Hematopoietic multipotent progenitor cell treated with erythropoietin and hydrocortisone succinate and interleukin-3 and kit ligand, for 6 days (in vitro differentiated cells): ENCODE data around the gene LRRC41.
A peak's percentile ranks its signal among the peaks of the same experiment; 100 is the strongest.
"Not testable (repeated sequence)": the region's sequence is repeated elsewhere in the genome, so short reads cannot be mapped to it uniquely, and the experiment has no call there.

Experiments
- DNase-seq: peaks from one replicate; pipeline ENCODE4 v3.0.0-alpha.2; 2015

LRRC41 gene

GRCh38 chr1:46325285-46326076 lies 22.1 kb upstream of the LRRC41 start:
- DNase-seq, result not testable (repeated sequence)

- DNase-seq, result not testable (repeated sequence)
These were observed 18.8 kb upstream of the LRRC41 start for GRCh38 chr1:46322191-46322590.

GRCh38 chr1:46319960-46320914 lies 16.8 kb upstream of the LRRC41 start:
- not testable (repeated sequence) for DNase-seq

GRCh38 chr1:46319301-46319700 lies 15.9 kb upstream of the LRRC41 start:
- DNase-seq, result not testable (repeated sequence)

- DNase-seq, result no peak
These were observed 13.9 kb upstream of the LRRC41 start for GRCh38 chr1:46317323-46317722.

GRCh38 chr1:46315669-46316403 lies 12.4 kb upstream of the LRRC41 start:
- DNase-seq, result no peak

- DNase-seq, result no peak
These were observed 6.9 kb upstream of the LRRC41 start for GRCh38 chr1:46310321-46310720.

- no peak for DNase-seq
These were observed 6.2 kb upstream of the LRRC41 start for GRCh38 chr1:46309401-46310159.

GRCh38 chr1:46306159-46306530 lies 2.7 kb upstream of the LRRC41 start:
- DNase-seq, result no peak

GRCh38 chr1:46303872-46304326 lies 483 bp upstream of the LRRC41 start:
- DNase-seq, result no peak

GRCh38 chr1:46302641-46303037 lies 777 bp downstream of the LRRC41 start:
- DNase-seq, result peak; percentile 36

- DNase-seq, result peak; percentile 72
These were observed 1.4 kb downstream of the LRRC41 start for GRCh38 chr1:46301808-46302640.

GRCh38 chr1:46301406-46301807 lies 2.0 kb downstream of the LRRC41 start:
- no peak for DNase-seq

GRCh38 chr1:46300673-46301405 lies 2.6 kb downstream of the LRRC41 start:
- peak; percentile 46 for DNase-seq

- DNase-seq, result no peak
These were observed 5.0 kb downstream of the LRRC41 start for GRCh38 chr1:46298387-46298786.

- DNase-seq, result no peak
These were observed 8.1 kb downstream of the LRRC41 start for GRCh38 chr1:46295306-46295705.

GRCh38 chr1:46289976-46290375 lies 13.4 kb downstream of the LRRC41 start:
- no peak for DNase-seq

- DNase-seq, result no peak
These were observed 14.3 kb downstream of the LRRC41 start for GRCh38 chr1:46289134-46289494.

- DNase-seq, result no peak
These were observed 14.8 kb downstream of the LRRC41 start for GRCh38 chr1:46288485-46289133.
